GM18508 (cell line): ENCODE data around the gene RRP7A.
"Not testable (repeated sequence)": the region's sequence is repeated elsewhere in the genome, so short reads cannot be mapped to it uniquely, and the experiment has no call there.

ENCODE experiments used
- ATAC-seq: cut with Tn5 transposase; IDR thresholded peaks from one replicate; pipeline ENCODE4 v1.9.1; 2021; ENCODE audit warnings: moderate number of reproducible peaks; ENCODE audit not compliant: insufficient read depth, unreplicated experiment

Gene RRP7A, protein sequence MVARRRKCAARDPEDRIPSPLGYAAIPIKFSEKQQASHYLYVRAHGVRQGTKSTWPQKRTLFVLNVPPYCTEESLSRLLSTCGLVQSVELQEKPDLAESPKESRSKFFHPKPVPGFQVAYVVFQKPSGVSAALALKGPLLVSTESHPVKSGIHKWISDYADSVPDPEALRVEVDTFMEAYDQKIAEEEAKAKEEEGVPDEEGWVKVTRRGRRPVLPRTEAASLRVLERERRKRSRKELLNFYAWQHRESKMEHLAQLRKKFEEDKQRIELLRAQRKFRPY

DNA sequence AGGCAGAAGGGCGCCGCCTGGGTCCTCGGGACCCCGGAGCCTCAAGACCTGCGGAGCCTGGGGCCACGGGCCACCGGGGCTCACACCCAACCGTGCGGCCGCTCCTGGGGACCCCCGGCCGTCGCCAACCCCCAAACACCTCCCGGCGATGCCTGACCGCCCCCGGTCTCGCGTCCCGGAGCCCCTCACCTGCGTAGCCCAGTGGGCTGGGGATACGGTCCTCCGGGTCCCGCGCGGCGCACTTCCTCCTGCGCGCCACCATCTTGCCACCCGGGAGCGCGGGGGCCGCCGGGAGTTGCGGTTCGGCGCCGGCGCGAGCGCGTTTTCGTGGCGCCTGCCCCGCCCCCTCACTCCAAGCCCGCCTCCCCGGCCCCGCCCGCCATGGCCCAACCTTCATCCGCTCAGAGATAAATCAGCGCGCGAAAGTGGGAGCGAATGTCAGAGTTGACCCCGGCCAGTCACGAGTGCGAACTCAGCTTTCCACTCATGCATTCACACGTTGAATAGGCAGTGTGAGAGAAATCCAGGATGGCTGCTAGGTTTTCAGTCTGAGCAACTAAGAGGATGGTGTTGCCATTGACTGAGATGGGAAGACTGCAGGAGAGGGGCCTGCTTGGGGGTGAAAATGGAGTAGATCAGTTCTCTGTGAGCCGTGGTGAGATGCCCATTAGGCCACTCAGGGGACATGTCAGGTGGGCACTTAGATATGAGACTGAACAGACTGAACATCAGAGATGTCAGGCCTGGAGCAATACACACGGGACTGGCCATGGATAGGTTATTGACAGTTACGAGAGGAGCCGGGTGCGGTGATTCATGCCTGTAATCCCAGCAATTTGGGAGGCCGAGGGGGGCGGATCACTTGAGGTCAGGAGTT, at the start of gene RRP7A:
TSS of gene RRP7A (minus strand) at position 272 of the 877 bp plus-strand sequence. CDS start at position 262, 10 bp downstream.
- ATAC-seq: no peak

DNA sequence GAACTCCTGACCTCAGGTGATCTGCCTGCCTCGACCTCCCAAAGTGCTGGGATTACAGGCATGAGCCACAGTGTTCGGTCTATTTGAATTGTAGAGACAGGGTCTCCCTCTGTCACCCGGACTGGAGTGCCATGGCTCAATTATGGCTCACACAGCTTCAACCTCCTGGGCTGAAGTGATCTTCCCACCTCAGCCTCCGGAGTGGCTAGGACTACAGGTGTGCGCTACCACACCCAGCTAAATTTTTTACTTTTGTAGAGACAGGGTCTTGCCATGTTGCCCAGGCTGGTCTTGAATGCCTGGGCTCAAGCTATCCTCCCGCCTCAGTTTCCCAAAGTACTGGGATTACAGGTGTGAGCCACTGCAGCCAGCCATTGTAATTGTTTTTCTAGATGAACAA, 48.4 kb upstream of the RRP7A start:
- ATAC-seq: not testable (repeated sequence)

DNA sequence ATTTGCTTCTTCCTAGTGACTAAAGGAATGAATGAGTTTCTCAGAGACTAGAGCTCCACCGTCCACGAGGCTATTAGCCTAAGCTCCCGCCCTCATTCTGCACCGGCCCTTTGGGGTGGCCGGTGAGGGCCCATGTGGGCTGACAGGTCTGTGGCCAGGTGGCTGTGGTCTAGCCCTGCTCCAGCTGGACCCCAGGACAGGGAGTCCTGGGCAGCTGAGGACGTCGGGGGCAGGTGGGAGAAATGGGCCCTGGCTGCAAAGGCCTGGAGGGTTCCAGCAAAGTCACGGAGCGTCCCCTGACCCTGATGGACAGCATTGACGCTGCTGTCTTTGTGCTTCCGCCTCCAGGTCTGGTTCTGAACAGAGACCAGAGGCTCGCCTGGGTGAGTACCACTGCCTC, 46.4 kb upstream of the RRP7A start:
- no peak for ATAC-seq

DNA sequence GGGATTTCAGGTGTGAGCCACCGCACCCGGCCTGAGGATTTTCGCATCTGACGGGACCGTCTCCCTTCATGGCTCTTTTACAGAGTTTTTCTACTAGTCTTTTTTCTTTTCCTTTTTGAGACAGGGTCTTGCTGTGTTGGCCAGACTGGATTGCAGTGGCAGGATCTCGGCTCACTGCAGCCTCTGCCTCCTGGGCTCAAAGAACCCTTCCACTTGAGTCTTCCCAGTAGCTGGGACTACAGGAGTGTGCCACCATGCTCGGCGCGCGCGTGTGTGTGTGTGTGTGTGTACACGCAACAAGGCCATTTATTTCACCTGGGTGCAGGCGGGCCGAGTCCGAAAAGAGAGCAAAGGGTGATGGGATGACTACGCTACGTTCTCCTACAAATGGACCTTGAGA, 45.1 kb upstream of the RRP7A start:
- no peak for ATAC-seq

DNA sequence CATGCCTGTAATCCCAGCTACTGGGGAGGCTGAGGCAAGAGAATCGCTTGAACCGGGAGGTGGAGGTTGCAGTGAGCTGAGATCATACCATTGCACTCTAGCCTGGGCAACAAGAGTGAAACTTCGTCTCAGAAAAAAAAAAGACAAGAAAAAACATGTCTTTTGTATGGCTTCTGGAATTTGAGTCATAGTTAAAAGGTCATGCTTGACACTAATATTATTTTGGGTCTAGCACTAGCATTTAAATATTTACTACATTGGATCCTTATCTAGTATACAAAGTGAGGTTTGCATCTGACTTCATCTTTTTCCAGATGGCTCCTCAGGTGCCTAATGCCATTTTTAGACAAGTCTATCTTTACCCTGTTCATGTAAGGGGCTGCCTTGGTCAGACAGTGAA, 44.3 kb upstream of the RRP7A start:
- not testable (repeated sequence) for ATAC-seq

DNA sequence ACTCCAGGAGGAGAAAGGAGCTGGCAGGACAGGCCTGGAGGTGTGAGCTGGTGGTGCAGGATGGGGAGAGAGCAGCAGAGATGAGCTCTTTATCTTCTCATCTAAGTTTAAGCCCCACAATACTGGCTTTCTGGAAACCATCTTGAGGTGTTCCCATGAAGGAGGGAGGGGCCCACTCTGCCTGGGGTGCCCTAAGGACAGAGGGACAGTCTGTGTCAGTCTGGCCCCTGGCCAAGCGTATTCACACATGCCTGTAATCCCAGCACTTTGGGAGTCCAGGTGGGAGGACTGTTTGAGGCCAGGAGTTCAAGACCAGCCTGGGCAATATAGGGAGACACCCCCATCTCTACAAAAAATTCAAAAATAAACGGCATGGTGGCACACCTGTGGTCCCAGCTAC, 43.1 kb upstream of the RRP7A start:
- no peak for ATAC-seq

DNA sequence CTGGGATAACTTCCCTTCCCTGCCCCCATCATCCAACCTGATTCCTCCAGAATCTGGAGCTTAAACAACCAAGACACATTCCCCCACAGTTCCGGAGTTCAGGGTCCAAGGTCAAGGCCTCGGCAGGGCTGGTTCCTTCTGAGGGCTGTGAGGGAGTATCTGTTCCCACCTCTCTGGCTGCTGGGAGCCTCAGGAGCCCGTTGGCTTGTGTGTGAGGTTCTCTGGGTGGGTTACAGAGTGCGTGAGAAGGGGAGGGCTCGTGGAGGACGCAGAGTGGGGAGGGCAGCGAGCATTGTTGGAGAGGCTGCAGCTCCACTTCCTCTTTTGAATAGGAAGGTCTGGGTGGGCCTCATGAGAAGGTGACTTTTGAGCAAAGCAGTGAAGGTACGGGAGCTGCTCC, 42.7 kb upstream of the RRP7A start:
- no peak for ATAC-seq

DNA sequence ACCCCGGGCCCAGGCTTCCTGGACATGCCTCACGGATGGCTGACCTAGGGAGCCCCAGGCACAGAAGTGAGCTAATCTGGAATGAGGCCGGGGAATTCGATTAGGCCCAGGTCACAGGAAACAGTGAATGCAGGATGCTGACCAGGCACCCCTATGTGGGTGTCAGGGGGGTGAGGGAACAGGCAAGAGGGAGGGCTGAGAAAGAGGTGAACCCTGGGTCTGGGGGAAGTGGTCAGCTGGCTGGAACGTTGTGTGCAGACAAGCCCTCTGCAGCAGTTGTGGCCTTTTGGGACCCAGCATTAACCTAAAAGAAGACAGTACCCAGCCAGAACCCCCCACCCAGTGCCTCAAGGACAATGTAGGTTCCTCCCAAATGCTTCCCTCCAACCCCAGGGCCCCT, 42.3 kb upstream of the RRP7A start:
- no peak for ATAC-seq

DNA sequence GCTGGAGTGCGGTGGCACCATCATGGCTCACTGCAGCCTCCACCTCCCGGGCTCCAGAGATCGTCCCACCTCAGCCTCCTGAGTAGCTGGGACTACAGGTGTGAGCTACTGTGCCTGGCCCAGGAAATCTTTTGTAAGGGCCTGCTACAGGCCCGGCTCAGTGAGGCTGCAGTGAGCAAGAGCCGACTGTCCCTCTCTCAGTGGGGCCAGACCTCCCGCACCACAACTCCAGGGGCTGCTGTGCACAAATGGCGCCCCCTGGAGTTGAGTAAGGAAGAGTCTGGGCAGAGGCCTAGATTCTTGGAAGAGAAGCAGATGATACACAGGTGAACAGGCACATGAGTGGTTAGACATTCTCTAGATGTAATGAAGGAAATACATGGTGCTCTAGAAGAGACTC, 41.2 kb upstream of the RRP7A start:
- no peak for ATAC-seq

DNA sequence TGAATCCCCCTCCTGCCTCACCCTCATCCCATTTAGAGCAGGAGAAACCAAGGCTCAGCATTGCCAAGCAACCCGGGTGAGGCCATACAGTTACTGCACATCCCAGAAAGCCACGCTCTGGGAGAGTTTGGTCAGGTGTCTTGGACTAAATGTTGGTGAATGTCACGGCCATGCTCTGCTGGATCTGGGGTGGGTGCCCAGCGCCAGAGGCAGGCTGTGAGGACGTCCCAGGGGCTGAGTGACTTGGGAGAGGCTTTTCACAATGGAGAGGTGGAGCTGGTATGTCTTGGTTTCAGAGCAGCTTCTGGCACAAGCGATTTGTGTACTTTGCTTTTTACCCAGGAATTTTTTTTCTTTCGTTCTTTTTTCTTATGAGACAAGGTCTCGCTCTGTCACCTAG, 40.8 kb upstream of the RRP7A start:
- no peak for ATAC-seq

DNA sequence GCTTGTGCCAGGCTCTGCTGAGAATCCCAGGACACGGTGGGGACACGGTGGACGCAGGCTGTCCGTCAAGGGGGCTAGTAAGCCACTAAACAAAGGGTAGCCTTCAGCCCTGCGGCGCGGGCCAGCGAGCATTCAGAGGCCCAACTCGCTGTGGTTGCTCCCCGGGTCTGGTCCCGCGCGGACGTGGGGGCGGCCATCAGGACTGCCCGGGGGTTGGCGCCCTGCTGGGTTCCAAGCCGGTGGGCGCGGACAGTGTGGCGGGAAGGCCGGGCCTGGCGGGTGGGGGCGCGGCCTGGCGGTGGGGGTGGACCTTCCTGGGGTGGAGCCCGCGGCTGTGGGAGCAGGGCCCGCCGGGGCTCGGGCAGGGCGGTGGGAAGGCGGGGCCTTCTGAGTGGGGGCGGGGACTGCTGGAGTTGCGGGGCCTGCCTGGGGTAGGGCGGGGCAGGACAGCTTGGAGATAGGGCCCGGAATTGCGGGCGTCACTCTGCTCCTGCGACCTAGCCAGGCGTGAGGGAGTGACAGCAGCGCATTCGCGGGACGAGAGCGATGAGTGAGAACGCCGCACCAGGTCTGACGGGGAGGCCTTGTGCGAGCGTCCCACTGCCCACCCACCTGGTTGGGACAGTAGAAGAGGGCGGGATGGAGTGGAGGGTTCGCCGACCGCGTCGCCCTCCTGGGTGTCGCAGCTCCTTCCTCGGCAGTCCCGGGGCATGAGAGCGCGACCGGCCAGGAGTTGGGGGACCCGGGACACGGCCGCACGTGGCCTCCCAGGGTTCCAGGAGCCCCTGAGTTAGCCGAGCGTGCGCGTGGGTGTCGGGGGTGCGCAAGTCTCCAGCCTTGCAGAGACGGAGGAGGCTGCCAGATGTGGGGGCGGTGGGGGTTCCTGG, 34.1 kb upstream of the RRP7A start, which contains the start of gene SERHL2:
TSS of gene SERHL2 (plus strand) at position 482 of the 887 bp plus-strand sequence. CDS start at position 547, 65 bp downstream.
- no peak for ATAC-seq

DNA sequence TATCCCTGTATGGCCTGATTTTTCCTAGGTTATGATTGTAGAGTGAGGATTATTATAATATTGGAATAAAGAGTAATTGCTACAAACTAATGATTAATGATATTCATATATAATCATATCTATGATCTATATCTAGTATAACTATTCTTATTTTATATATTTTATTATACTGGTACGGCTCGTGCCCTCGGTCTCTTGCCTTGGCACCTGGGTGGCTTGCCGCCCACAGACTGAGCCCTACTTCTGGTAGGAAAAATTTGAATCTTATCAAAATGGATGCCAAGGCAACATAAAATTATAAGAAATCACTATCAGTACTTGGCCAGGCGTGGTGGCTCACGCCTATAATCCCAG, 32.7 kb upstream of the RRP7A start:
- ATAC-seq: not testable (repeated sequence)

DNA sequence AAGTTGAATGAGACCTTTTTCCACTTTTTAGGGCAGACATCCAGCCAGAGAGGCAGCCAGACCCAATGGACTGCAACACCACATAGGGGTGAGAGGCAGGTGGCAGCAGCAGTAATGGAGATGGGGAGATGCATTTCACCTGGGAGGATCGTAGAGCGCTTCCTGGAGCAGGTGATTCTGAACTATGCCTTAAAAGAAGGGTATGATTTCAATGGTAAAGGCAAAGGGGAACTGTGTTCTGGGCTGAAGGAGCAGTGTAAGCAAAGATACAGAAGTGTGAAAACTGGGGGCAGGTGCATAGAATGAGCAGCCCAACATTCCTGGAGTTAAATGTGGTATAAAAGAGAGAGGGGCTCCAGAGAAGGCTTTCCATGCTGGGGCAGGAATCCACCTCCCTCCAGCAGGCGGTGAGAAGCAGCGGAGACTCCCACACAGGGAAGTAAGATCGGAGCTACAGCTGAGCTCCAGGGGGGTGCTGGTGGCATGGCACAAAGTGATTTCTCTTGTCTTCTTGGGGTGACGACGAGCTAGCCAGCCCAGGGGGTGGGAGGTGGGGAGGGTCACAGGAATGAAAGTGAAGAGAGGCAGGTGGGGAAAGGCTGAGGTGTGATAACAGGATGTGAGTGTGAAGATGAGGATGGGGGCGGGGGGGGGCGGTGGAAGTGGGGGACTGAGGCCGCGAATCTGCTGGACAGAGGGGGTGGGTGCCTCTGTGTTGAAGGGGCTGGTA, 29.9 kb upstream of the RRP7A start:
- ATAC-seq: no peak

DNA sequence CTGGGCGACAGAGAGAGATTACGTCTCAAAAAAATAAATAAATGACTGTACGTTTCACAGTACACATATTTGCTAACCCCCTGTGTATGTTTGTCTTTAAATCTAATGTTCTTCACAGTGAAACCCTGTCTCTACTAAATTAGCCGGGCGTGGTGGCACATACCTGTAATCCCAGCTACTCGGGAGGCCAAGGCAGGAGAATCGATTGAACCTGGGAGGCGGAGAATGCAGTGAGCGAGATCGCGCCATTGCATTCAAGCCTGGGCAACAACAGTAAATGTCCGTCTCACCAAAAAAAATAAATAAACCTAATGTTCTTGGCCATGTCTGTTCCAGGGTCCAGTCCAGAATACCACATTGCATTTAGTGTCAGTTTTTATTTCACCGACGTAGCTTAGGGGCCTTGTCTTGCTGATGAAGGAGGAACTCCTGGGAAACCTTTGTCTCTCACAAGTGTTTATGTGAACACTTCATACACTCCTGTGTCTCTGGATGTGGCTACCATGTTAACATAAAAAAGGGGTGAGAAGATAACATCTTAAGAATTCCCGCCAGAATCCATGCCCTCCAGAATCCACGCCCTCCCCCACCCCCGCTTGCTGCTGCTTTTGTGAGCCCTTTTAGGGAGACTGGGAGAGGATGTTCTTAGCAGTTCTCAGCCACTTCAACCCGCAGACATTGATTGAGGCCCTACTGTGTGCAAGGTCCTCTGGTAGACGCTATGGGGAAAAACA, 29.2 kb upstream of the RRP7A start:
- ATAC-seq: no peak

DNA sequence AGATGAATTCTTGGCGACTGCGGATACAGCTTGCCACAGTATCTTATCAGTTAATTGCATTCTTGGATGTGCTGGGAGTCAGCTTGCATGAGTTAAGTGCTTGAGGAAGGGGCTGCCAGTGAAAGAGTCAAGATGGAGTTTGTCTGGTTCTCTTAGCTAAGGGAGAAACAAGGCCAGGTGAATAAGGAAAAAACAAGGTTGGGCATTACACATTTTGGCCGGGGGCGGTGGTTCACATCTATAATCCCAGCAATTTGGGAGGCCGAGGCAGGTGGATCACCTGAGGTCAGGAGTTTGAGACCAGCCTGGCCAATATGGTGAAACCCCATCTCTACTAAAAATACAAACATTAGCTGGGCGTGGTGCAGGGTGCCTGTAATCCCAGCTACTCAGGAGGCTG, 28.5 kb upstream of the RRP7A start:
- not testable (repeated sequence) for ATAC-seq

DNA sequence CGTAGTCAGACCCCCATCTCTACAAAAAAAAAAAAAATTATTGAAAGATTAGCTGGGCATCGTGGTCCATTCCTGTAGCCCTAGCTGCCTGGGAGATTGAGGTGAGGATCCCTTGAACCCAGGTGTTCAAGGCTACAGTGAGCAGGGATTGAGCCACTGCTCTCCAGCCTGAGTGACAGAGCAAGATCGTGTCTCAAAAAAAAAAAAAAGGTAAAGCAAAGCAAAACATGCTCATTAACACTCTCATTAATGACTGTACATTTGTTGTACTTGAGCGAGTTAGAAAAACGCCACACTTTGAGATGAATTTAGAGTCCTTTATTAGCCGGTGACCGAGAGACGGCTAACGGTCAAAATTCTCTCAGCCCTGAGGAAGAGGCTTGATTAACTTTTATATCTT, 28.0 kb upstream of the RRP7A start:
- ATAC-seq: no peak

DNA sequence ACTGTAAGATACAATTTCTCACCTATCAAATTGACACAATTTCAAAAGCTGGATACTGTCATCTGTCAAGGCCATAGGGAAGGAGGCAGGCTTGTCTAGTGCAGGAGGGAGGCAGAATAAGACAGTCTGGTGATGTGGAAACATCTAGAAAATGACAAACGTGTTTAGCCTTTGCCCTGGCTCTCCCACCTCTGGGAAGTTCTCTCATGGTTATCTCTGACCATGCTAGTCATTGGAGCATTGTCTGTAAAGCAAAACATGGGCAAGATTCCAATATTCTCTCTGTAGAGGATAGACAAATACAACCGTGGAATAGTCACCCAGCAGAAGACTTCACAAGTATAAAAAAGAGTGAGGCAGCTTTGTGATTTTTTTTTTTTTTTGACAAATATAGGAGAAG, 25.1 kb upstream of the RRP7A start:
- no peak for ATAC-seq

DNA sequence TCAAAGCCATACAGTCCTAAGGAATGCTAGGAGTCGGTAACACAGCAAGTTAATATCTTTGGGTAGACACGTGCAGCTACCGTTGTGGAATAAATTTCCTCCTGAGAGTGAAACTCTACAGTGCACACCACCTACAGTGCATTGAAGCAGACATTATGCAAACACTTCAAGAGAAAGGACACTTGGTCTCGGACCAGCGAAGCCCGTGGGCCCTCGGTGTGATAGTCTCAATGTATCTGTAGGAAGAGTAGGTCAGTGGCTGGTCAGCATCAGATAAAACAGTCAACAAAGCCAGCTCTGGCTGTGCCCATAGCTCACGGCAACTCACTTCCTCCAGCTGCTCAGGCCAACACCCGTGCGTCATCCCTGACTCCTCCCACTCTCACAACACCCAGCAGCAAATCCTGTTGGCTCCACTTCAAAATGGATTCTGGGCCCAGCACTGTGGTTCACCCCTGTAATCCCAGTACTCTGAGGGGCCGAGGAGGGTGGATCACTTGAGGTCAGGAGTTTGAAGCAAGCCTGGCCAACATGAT, 19.7 kb upstream of the RRP7A start:
- ATAC-seq: not testable (repeated sequence)

DNA sequence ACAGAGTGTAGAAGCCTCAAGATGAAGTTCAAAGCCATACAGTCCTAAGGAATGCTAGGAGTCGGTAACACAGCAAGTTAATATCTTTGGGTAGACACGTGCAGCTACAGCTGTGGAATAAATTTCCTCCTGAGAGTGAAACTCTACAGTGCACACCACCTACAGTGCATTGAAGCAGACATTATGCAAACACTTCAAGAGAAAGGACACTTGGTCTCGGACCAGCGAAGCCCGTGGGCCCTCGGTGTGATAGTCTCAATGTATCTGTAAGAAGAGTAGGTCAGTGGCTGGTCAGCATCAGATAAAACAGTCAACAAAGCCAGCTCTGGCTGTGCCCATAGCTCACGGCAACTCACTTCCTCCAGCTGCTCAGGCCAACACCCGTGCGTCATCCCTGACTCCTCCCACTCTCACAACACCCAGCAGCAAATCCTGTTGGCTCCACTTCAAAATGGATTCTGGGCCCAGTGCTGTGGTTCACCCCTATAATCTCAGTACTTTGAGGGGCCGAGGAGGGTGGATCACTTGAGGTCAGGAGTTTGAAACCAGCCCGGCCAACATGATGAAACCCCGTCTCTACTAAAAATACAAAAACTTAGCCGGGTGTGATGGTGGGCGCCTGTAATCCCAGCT, 17.7 kb upstream of the RRP7A start:
- ATAC-seq: not testable (repeated sequence)
